ENCODE results near the gene SYP.

GRCh38 chrX:49183701-49184281 is 16.2 kb downstream of the SYP start:
- TF ChIP-seq CTCF (IDR thresholded peaks at IDR 0.05; ENCODE audit: poor library complexity), result no peak
- TF ChIP-seq EZH2 (IDR thresholded peaks at IDR 0.05; ENCODE audit: borderline replicate concordance), result no peak

Measured in hepatocyte (in vitro differentiated cells).